Dermis blood vessel endothelial cell (primary cell): Measurements from ENCODE around the gene IFNA4. TPM values are rescaled to one million over a fixed set of nuclear protein-coding genes. Genes with fewer than 3 reads are reported as not detected.

ENCODE experiments used
- DNase-seq: peaks from one replicate; pipeline ENCODE4 v3.0.0; 2010
- total RNA-seq: library from RNA; depleted of rRNA; stranded (reverse); fragments of >200 nt; gene quantifications from 2 replicates; pipeline ENCODE4 v1.2.3, GENCODE V29; 2014

The IFNA4 gene
- total RNA-seq, 1 donor from 2014 or later, result not detected

DNA sequence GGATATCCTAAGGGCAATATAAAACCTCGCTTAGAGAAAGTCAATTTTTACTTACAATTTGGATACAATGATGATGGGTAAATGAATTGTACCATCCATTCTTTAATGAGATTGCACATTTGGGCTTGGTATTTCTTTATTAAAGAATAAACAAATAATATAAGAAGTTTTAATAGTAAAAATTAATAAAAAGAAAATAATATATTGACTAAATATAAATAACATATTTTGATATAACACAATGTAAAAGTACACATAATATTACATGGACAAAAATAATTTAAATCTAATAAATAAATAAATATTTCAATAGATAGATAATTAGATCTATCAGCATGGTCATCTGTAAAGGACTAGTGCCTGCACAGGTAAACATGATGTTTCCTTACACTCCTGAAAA lies 21.9 kb downstream of the IFNA4 start:
- DNase-seq, result no peak

DNA sequence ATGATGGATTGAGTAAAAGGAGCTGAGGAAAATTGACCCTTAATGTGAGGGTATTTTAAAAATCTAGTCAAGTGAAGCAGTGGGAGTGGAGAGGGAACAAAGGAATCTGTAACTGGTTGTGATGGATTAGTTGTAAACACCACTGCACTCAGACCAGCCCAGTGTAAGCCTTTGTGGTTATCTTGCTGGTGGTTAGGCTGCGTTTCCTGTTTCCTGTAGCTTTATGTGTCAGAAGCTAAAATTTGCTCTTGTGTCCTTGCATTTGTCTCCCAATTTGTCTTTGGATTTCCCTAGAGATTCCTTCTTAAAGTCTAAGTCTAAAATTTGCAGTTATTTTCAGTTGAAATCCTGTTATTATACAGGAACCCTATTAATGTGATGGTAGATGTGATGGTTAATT lies 27.2 kb downstream of the IFNA4 start:
- DNase-seq, result peak; percentile 18

DNA sequence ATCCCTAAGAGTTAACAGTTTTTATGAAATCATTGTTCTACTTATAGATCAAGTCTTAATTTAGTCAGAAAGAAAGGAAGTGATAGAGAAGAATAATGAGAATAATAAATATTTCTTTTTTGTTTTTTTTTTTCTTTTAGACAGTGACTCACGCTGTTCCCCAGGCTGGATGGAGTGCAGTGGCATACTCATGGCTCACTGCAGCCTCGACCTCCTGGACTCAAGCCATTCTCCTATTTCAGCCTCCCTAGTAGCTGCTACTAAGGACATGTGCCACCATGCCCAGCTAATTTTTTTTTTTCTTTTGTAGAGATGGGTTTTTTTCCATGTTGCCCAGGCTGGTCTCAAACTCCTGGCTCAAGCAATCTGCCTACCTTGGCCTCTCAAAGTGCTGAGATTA lies 31.9 kb downstream of the IFNA4 start:
- DNase-seq, result no peak

DNA sequence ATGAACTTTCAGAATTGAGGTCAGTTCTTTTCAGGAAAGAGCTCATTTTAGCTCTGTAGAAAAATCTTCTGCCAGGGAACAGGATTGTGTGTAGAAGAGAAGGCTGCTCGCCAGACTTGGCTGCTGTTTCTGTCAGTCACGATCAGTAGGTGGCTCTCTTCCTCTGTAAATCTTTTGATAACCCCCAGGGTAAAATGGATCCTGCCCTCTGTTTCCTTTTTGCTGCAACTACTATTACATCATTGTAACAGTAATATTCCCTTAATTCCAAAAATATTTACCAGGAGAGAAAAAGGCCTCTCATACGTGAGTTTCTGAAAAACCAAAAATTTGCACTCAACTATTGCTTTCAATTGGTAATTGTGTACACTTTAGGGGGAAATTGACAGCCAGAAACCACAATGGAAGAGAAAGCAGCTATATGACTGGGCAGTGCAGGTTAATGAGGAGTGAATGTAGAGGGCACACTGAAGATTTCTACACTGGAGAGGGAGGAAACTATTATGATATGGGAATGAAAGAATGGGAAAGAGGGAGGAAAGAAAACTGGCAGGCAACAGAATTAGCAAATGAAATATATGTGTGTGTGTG lies 33.3 kb downstream of the IFNA4 start:
- peak; percentile 42 for DNase-seq

DNA sequence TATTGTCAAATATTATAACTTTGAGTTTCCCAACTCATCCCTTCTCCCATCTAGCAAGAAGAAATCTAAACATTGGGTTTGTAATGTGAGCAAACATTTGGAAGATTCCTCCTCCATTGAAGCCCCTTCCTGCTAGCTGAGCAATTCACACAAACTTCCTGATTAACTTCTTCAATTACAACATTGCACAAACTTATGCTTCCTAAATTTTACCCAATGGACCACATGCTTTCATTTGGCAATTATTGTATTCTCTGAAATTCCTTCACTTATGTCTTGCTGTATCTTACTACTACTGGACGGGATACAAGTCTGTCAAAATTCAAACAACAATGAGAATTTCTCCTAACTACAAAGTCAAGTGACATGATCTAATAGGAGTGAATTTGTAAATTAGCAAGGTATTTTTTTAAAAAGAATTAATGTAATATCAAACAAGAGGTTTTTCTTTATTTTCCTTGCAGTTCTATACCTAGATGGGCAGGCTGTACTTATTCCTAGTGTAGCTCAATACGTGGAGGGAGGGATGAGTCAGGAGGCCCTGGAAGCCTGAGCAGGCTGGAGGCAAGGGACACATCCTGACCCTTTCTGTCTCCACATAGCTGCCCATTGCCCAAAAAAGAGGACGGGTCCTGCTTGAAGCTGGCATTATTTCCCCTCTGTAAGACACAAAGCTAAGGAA lies 33.9 kb downstream of the IFNA4 start:
- DNase-seq, result no peak

DNA sequence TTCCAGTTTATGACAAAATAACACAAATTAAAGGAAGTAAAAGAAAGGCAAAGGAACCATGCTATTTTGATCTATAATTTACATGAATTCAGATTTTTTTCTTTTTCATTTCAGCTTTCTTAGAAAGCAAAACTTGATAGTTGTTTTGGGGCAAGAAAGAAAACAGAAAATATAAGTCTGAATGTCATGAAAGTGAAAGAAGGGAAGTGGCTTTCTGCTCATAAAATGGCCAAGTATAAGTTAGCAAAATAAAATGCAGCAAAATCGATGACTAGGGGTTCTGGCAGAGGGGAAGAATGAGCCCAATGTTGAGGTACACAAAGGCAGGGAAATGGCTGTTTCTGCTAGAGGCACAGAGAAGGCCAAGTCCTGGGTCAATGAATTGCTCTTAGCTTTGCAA lies 42.8 kb downstream of the IFNA4 start:
- no peak for DNase-seq

DNA sequence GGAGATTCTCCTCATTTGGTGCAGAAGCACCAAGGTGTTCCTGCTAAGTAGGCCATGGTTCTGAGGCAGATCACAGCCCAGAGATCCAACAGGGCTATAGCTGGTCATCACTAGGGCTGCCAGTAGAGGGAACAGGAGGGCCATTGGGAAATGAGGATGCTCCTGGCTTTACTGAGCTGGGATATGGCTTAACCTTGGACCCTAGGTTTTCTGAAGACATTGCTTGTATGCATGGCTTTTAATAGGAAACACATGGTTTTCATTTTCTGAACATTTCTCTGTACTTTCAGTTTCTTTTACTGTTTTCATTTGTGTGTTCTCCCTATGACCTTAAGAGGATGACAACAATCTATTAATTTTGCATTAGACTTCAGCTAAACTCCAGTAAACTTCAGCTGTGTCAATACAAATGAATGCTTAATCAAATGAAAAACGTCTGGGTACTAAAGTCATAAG lies 45.9 kb downstream of the IFNA4 start, which contains the start of gene IFNW1:
IFNW1 (minus strand) TSS at position 406 of the 456 bp plus-strand sequence; CDS start at position 144, 262 bp downstream.
- no peak for DNase-seq

DNA sequence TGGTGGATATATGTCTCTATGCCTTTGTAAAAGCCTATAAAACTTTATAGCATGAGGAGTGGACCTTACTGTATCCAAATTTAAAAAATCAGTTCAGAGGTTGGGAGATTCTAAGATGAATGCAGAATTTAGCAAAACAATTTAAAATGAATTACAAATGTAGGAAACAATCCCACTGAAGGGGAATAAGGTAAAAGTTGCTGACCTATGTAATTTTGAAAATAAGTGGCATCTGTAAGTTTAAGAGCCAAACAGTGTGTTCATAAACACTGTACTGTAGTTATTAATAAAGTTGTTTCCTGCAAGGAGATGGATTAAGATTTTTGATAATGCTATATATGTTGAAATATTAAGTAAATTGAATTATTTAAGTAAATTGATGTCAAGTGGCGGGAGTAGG lies 50.4 kb downstream of the IFNA4 start:
- no peak for DNase-seq

Other genes starting within 250 kb of the IFNA4 start
- gene HACD4, start 155.9 kb downstream of the IFNA4 start, total RNA-seq, result 0.51 and 0.56 TPM in 2 replicates
- not detected in 2 replicates for gene IFNB1, start 109.6 kb downstream of the IFNA4 start, total RNA-seq
- gene IFNW1, start 45.8 kb downstream of the IFNA4 start, total RNA-seq, result not detected in 2 replicates
- gene IFNA21, start 20.9 kb downstream of the IFNA4 start, total RNA-seq, result not detected in 2 replicates
- not detected in 2 replicates for gene IFNA7, start 14.6 kb upstream of the IFNA4 start, total RNA-seq
- not detected in 2 replicates for gene IFNA10, start 19.6 kb upstream of the IFNA4 start, total RNA-seq
- gene IFNA16, start 29.7 kb upstream of the IFNA4 start, total RNA-seq, result not detected in 2 replicates
- gene IFNA17, start 40.6 kb upstream of the IFNA4 start, total RNA-seq, result not detected in 2 replicates
- not detected in 2 replicates for gene IFNA14, start 52.4 kb upstream of the IFNA4 start, total RNA-seq
- gene IFNA5, start 117.7 kb upstream of the IFNA4 start, total RNA-seq, result 0.09 TPM in 1 of 2 replicates, not detected in the other
- gene KLHL9, start 147.8 kb upstream of the IFNA4 start, total RNA-seq, result 44.2 and 45.3 TPM in 2 replicates
- gene IFNA6, start 163.3 kb upstream of the IFNA4 start, total RNA-seq, result not detected in 2 replicates
- gene IFNA13, start 180.5 kb upstream of the IFNA4 start, total RNA-seq, result not detected in 2 replicates
- not detected in 2 replicates for gene IFNA2, start 197.8 kb upstream of the IFNA4 start, total RNA-seq
- gene IFNA8, start 221.5 kb upstream of the IFNA4 start, total RNA-seq, result not detected in 2 replicates